Middle frontal gyrus (tissue), 1 donor: ENCODE data around the gene SUN2.

Source experiments
- DNase-seq: peaks from one replicate; pipeline ENCODE4 v3.0.0-alpha.2; 2015; ENCODE audit warnings: low spot score; ENCODE audit errors: extremely low spot score

Gene SUN2

GRCh38 chr22:38699143-38699542 lies 56.7 kb downstream of the SUN2 start:
- no peak for DNase-seq

DNA sequence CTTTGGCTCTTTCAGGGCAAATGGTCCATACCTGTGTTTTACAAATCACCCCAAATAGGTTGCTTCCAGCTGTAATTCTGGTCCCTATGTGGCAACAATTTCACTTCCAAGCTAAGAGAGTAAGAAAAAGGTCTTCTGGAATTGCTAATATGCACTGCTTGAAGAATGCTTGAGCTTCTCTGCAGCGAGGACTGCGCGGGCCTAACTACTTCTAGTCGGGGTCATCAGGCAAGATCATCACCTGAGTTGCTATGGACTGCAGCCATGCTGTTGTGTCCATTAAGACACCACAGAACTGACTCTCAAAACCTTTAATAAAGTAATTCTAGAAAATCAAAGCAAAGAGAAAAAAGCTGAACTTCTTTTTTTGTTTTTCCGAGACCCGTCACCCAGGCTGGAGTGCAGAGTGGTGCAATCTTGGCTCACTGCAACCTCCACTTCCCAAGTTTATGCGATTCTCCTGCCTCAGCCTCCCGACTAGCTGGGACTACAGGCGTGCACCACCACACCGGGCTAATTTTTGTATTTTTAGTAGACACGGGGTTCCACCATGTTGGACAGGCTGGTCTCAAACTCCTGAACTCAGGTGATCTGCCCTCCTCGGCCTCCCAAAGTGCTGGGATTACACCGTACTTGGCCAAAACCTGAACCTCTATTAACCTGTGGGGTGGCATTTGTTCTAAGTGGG lies 57.2 kb downstream of the SUN2 start:
- DNase-seq, result no peak

DNA sequence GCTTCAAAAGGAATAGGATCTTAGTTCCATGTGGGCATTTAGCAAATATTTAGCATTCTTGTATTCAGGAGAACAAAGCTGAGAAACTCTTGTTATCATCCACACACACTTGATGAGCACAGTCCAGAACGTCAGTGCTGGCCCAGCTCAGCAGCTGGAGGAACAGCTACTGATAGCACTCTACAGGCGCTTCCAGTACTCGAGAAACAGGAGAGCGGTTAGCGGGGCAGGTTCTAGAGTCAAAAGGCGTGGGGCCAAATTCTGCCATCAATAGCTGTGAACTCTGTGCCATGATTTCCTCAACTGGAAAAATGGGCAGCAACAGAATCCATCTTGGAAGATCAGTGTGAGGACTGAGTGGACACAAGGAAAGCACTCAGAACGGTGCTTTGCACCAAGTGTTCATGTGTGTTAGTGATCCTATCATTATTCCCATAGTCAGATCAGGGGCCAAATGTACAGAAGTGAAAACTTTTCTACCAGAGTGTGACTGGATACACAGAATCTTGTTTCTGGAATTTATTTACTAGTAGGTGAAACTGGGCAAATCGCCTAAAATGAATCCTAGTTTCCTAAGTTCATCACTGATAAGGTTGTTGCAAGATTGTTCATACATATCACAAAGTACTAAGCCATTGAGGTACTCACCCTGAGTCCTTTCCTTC lies 58.2 kb downstream of the SUN2 start:
- DNase-seq, result no peak

DNA sequence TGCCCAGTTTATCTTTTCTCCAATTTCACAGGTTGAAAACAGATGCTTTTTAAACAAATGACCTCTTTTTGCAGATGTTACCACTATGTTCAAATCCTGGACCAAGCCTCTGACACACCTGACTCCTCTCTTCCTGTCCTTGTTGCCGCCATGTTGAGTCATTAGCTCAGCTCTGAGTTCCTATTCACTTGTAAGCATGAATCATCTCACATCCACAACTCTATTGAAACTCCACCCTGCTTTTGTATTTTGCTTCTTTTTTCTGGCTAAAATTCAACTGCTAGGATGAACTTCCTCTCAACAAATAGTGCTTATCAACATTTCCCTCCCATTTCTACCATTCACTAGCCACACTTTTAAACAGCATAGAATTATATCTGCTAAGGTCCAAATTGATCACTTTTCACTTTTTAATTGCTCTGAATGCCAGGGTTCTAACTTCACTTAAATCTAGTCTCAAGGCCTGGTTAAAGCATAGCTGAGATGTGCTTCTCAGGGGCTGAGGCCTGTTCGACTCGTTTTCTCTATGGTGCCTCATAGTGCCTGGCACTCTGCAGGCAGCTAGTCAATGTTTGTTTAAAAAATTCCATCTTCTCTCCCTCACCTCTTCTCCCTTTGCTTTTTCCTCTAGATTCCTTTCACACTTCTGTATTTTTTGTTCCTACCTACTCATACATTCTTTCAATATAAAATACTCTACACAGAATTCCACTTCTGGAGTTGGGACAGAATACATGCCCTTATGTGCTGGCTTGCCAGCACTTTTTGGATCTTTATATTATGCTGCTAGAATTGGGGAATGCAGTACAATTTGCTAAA lies 59.0 kb downstream of the SUN2 start:
- no peak for DNase-seq

DNA sequence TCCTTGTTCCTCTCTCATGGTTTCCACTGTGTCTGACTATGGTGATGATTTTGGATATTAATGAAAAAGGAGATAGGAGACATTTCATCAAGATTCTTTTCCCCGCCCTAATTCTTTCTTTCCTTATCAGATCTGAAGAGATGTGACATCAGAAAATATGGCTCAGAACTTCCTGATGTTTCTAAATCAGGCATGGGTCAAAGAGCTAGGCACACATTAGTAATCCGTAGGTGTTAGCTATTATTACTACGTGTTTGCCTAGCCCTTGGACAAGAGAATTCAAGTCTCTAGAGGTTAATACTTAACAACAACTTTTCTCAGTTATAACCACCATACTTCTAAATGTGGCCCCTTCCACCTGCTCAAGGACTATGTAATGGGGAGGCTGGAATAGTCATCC lies 60.9 kb downstream of the SUN2 start:
- no peak for DNase-seq

DNA sequence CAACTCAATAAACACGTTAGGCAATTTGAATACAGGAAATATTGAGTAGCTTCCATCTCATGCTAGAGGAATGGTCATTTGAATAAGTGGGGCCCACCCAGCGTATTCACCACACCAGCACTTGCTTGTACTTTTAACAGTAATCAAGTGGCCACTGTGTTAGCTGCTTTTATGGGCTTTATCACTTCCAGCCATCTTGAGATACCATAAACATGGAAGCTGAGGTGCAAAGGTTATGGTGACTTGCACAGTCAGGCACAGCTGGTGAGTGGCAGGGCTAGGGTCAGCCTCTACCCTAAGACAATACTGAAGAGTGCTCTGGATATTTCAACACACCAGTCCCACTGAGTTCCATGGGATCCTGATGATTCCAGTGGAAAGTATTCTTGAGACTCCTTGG lies 61.7 kb downstream of the SUN2 start:
- no peak for DNase-seq

DNA sequence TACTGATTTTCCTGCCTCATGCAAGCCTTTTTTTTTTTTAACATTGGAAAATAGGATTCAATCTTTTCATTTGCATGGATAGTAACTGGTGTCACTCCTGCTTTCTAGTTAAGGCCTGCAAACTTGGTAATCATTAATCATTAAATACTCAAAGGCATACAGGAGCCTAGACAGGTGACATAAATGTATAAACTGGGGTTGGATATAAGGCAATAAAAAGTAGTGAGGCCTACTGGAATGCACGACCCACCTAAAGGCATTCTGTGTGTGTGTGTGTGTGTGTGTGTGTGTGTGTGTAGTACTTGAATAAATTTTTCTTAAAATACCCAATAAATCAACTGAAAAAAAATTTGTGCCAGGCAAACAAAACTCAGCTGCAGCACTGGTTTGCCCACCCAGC lies 66.1 kb downstream of the SUN2 start:
- no peak for DNase-seq

- DNase-seq, result no peak
Measured at GRCh38 chr22:38685761-38686160, 70.0 kb downstream of the SUN2 start.

DNA sequence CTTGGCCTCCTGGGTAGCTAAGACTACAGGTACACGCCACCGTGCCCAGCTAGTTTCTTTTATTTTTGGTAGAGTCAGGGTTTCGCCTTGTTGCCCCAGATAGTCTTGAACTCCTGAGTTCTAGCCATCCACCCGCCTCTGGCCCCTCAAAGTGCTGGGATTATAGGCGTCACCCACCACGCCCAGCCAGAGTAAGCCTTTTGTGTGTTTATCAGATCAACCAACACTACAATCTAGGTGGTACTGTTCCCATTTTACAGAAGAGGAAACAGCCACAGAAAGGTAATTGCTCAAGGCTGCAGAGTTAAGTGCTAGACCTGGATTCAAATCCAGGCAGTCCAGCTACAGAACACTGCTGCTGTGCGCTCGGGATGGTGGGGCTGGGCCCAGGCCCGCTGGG lies 70.9 kb downstream of the SUN2 start:
- DNase-seq, result no peak
